ENCODE measurements around the gene CAPN11.

Gene CAPN11

DNA sequence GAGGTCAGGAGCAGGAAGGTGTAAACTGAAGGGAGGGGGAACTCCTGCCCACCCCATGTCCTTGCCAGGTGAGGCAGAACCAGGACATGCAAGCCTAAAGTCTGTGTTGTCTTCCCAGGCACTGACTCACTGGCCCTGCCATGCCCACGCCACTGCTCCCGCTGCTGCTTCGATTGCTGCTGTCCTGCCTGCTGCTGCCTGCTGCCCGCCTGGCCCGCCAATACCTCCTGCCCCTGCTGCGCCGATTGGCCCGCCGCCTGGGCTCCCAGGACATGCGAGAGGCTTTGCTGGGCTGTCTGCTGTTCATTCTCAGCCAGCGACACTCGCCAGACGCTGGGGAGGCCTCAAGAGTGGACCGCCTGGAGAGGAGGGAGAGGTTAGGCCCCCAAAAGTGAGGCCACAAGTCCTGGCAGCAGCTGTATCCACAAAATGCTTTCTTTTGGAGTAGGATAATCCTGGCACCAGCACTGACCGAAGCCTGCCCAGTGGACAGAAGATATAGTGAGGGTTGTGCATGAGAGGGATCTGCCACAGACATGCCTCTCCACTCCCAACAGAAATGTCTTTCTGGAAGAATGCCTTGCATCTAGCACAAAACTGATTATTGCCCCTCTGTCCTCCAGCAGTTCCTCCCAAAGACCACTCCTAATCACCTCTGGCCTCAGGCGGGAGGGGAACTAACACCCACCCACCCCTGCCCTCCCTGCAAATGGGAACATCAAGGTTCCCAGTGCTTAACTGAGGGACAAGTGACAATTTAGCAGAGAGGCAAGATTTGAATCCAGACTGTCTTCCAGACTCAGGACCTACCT lies 58.9 kb downstream of the CAPN11 start:
- DNase-seq, result no peak

DNA sequence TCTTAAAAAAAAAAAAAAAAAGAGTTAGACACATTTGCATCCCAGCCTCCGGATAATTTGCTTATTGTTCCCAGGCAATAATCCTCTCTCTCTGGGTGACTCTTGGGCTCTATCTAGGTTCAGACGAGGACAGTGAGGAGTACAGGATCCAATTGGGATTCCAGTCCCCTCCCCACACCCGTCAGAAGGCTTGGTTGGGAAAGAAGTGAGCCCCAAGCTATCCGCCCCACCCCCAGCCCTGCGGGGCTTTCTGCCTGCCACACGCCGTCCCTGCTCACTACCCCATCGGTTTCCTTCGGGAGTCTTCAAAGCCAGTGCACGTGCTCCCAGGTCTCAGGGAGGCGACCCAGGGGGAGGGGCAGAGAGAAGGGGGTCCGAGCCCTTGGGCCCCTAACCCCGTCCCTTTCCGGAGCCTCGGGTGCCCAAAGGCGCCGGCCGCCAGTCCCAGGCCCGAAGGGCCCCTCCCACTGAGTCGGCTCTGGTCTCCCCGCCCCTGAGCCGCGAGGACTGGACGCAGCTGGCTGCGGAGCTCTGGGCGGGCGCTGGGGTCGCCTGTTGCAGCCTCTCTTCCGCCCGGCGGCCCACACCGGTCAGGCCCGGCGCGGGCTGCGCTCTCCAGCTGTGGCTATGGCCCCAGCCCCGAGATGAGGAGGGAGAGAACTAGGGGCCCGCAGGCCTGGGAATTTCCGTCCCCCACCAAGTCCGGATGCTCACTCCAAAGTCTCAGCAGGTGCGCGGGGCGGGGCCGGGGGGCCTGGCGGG lies 60.6 kb downstream of the CAPN11 start:
- DNase-seq, result peak; percentile 65 to 76

DNA sequence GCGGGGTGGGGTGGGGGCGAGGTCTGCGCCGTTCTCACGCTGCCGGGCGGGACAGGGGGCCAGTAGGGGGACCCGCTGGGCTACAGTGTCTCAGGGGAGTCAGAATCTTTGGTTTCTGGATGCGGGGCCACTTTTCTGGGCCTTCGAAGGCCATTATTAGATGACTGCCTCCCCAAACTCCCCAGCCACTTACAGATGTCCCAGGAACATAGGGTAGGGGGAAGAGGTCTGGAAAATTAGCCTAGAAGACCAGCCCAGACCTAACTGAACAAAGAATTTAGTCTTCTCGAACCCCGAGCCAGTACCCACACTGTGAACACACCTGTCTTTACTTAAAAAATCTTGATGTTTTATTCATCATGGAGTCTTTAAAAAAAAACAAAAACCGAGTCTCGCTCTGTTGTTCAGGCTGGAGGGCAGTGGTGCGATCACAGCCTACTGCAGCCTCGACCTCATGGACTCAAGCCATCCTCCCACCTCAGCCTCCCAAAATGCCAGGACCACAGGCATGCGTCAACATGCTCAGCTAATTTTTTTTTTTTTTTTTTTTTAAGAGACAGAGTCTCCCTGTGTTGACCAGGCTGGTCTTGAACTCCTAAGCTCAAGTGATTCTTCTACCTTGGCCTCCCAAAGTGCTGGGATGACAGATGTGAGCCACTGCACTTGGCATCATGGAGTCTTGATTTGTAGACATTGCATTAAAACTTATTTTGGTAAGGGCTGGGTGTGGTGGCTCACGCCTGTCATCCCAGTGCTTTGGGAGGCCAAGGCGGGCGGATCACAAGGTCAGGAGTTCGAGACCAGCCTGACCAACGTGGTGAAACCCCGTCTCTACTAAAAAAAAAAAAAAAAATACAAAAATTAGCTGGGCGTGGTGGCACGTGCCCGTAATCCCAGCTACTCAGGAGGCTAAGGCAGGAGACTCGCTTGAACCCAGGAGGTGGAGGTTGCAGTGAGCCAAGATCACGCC lies 61.5 kb downstream of the CAPN11 start:
- no peak for DNase-seq

DNA sequence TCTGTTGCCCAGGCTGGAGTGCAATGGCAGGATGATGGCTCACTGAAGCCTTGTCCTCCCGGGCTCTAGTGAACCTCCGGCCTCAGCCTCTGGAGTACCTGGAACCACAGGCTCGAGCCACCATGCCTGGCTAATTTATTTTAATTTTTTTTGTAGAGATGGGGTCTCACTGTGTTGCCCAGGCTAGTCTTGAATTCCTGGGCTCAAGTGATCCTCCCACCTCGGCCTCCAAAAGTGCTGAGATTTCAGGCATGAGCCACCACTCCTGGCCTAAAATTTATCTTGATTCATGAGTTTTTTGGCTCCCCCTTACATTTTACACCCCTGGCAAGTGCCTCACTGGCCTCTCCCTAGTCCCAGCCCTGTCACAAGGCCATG lies 62.3 kb downstream of the CAPN11 start:
- DNase-seq, result no peak

DNA sequence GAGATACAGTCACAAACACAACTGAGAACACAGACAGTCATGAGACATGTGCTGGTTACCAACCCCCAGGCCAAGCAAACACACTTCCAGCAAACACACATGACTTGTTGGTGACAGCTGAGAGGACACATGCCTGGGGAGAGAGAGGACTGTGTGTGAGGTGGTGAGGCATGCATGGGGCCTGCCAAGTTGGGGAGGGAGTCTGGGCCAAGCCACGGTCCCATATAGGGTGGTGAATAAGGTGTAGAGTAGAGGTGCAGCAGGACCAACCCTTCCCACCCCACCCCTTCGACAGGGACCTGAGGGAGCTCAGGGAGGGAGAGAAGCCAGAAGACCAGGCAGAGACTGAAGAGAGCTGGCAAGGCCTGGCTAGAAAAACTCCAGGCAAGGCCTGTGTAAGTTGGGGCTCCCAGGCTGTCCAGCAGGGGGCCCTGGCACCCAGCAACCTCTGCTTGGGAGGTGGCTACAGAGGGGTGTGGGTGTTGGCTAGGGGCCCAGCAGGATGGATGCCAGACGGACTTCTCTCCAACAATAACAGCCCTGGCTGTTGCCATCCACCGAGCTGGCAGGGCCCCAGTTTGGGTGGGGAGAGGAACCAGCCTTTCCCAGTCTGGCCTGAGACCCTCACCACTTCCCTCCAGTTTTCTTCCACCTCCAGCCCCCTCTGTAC lies 62.8 kb downstream of the CAPN11 start:
- peak; percentile 22 to 47 for DNase-seq

DNA sequence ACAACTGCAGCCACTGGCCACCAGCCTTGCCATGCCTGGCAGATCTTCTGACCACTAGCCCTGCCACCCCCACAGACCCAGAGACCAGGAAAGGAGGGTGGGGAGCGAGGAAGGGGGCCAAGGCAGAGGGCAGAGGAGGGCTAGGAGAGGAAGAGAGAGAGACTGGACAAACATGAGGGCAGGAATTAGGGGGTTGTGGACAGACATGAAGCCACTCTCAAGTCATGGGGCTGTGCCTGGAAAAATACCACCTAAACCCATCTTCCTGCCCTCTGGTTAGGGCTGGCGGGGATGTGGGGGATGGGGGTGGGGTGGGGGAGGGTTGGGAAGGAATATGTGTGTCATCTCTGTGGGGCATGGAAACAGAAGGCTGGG lies 63.3 kb downstream of the CAPN11 start:
- DNase-seq, result no peak

DNA sequence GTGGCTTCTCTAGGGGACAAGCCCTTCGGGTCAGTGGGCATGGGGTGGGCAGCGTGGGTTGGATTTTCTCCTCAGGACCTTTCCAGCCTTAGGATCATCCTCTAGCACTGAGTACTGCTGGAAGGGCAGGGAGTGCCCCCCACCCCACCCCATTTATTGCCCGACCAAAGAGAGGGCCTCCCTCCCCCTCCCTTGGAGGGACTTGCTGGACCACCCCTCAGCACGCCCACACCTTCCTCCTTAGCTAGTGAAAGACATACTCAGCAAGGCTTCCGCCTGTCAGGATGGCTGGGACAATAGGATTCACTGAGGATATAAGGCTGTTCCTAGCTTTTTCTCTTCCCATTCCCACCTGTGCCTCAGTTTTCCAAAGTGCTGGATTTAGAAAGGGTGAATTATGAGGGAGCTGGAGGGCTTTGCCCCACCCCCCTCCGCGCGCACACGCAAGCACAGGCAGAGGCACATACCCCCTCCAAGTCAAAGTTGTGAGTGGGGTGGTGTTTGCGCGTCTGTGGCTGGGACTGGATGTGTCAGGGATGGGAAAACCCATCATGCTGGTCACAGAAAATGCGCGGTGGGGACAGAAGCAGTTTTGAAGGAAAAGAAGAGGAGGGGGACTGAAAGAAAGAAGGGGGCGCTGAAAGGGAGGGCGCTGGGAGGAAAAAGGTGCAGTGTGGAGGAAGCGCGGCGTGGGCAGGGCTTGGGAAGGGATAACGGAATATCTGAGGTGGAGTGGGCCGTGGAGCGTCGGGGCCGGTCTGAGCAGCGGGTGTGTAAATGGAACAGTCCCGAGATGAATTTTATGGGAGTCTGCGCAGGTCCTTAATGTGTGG lies 64.1 kb downstream of the CAPN11 start:
- DNase-seq, result no peak

DNA sequence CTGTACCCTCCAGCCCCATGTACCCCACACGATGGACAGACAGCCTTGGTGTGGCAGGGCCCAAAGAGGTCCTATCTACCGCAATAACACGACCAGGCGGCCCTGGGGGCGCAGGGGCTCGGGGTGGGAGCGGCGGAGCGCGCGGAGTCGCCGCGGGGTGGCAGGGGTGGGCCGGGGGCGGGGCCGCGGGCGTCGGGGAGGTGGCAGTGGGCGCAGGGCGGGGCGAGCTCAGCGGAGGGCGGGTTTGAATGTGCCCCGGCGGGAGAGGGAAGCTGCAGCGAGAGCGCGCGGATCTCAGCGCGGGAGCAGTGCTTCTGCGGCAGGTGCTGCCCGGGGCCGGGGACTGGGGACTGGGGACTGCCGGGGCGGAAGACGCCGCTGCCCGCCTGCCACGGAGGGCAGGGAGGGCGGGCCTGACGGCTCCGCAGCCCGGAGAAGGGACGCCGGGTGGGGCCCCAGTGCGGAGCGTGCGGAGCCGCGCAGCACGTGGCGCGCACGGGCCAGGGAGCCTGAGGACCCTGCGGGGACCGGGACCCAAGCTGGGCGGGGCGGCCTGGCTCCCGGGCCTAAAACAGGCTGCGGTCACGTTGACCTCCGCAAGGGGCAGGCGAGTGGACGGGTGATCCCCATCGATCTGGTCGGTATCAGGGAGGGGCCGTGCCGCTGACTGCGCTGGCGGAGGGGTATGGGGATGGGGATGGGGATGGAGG lies 64.9 kb downstream of the CAPN11 start, which contains the start of gene SLC29A1:
Gene SLC29A1, plus strand, starts transcription at position 277 of the 710 bp plus-strand sequence. CDS start 3,719 bp downstream, outside the sequence.
- DNase-seq, result peak; percentile 62 to 71

DNA sequence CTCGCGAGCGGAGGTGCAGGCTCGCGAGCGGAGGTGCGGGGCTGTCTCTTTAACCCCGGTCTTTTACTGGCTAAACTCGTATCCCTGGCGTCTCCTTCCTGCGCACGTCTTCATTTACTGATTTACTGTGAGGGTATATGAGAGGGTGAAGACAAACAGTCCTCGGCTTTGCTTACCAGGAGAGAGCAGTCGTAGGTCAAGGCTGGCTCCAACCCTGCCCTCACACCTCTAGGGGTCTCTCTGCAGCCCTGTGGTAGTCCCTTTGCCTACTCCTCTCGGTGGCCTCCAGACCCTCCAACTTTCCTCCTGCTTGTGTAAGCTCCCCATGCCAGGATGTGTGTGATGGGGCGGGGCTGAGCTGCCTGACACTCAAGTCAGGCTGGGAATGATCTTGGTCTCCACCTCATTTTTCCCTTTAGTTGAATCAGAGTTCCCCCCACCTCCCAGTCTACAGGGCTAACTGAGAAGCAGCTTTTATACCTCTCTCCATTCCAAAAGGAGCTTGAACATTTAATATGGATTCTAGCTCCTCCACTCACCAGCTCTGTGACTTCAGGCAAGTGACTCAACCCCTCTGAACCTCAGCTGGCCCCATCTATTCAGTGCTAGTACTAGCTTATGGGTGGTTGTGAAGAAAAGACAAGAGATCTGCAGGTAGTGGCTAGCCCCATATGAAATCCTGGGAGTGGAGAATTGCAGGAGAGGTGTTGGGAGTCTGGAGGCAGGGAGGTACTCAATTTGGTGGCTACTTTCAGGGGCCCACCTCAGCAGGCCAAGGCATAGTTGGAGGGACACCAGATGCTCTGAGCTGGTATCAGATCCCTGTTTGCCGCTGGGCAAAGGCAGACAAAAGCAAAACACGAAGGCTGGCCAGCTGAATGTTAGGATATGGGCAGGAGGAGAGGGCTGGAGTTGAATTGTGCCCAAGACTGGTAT lies 65.7 kb downstream of the CAPN11 start:
- DNase-seq, result no peak

DNA sequence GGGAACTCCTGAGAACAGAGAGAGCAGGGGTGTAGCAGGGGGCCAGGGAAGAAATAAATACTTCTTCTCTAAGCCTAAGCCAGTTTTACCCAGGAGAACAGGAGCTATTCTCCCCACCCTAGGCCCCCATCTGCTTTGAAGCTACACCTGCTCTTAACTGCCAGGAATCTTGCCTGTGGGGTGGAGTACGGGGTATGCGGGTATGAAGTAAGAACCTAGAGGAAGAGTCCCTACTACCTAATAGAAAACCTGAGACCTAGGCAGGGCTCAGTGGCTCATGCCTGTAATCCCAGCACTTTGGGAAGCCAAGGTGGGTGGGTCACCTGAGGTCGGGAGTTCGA lies 66.3 kb downstream of the CAPN11 start:
- DNase-seq, result no peak

DNA sequence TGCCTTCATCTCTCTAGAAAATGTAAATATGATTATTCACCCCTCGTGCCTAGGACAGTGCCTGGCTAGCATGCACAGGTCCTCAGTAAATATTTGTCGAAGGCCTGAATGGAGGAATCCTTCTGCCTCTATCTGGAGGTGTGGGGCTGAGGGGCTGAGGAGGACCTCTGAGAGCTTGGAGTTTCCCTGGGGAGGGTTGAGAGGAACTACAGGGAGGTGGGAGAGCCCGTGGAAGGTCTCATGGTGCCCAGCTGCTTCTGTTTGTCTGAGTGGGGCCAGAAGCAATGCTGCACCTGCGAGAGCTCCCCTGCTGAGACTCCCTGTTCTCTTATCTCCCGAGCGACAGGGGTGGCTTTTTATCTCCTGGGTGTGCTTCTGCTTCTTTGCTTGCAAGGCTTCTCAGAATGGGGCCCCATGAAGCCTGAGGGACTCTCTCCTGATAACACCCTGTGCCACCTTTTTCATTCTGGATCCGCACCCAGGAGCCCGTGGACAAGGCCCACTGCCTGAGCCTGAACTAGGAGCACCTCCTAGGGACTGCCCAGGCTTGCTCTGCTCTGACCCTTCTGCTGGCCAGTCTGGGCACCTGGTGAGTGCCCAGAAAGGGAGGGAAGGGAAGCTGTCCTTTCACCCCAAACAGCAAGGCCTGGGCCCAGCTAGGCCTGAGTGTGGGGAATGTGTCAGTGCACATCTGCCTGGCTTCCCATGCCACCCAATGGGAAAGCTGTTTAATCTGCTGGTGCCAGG lies 67.1 kb downstream of the CAPN11 start:
- DNase-seq, result no peak

DNA sequence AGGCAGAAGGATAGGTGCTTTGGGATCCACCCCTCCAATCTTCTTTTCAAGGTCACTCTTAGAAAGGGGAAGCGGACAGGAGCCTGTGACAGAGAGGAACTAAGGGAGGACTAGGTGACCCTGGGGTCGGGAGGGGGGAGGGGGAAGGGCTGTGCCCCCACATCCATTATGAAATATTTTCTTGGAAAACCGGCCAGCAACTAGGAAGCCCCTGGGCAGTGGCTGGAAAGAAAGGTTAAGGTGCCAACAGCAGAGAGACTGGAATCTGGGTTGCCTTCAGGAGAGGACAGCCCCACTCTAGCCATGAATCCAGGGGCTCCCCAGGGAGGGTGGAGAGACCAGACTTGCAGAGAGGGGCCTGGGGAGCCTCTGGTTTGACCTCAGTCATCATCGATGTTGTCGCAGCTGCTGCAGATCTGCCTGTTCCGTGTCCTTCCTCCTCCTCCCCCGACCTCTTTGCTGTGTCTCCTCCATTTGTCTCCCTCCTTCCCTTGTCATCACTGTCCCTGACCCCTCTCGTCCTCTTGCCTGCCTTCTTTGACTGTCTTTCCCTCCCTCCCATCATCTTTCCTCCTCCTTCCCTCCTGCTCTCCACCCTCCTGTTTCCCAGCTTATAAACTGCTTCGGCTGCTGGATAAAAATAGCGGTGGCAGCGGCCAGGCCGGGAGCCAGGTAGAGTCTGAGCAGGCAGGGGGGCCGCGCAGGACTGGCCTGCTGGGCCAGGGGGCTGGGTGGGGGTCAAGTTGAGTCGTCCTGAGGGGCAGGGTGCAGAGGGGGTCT lies 67.9 kb downstream of the CAPN11 start:
- DNase-seq, result no peak

DNA sequence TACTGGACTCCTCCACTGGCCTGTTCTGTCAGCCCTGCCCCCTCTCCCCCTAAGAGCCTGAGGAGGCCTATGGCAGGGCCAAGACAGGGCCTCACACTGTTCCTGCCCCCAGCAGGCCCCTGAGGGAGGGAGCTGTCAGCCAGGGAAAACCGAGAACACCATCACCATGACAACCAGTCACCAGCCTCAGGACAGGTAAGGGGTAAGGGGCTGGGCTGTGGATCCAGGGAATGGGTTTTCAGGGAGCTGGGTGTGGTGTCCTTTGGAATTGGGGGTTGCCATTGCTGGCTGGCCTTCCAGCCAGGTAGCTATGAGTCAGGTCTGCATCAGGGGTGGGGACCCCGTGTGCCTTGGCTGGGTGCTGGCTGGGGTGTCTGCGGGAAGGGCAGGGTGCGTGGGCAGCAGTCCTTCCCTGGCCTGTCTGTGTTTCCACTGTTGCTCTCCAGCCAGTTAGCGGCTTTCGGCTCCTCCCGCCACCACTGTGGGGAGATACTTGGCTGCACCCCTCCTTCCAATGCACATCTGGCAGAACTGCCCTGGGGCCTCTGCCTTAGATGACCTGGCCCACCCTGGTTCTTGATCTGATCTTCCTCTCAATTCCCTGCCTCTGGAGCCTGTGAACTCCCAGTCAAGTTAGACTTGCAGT lies 68.7 kb downstream of the CAPN11 start:
- DNase-seq, result no peak

DNA sequence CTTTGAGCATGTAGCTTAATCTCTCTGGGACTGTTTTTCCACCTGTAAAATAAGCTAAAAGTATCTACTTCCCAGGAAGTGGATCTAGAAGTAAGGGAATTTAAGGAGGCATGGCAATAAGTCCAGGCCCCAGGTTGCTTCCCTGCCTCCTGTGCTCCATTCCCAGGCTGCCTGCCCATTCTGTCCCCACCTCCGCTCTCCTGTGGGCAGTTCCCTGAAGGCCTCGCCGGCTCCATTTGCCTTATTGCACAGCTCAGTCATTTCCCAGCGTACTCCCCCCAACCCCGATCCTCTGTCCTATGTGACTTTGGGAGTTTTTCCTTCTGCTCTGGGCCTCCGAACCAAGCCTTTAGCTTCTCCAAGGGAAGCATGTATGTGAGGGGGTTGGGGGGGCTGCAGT lies 69.4 kb downstream of the CAPN11 start:
- no peak for DNase-seq

DNA sequence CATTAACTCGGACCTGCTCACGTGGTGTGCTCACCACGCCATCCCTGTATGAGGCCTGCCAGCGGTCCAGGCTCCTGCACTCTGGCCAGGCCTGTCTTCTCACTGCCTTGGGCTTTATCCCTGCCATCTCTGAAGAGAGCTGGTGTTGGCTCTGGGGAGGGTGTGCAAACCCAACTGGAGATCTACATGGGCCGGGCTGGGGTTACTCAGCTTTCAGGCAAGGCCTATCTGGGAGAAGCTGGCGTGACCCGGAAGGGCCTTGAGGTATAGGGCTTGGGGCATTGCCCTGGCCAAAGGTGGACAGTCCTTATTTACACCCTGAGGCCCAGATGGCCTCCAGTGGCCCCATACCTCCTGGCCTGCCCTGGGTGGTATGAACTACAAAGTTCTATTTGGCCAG lies 69.8 kb downstream of the CAPN11 start:
- no peak for DNase-seq

DNA sequence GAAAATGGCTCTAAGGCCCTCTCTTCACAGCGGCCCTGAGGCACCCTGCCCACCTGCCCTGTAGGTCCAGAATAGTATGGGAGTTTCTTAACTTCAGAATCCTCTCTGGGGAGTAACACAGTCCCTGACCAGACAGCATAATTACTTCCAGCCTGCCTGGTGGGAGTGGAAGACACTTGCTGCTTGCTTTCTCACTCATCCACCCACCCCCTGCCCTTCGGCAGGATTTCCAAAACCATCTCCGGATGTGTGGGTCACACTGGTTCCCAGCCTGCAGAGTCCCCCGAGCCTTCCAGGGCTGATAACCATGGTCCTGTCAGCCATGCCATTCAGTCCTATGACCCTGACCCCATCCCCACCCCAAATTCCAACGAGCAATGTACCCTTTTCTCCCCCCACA lies 70.2 kb downstream of the CAPN11 start:
- no peak for DNase-seq

DNA sequence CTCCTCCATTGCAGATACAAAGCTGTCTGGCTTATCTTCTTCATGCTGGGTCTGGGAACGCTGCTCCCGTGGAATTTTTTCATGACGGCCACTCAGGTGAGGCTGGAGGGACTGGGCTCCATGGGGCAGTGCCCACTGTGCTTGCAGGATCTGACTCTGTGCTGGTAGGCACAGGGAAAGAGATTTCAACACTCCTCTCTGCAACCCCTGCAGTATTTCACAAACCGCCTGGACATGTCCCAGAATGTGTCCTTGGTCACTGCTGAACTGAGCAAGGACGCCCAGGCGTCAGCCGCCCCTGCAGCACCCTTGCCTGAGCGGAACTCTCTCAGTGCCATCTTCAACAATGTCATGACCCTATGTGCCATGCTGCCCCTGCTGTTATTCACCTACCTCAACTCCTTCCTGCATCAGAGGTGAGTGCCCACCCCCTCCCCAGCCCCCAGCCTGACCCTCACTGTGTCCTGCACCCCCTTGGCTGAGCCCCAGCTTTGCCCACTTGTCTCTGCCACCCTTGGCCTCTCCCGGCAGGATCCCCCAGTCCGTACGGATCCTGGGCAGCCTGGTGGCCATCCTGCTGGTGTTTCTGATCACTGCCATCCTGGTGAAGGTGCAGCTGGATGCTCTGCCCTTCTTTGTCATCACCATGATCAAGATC lies 70.9 kb downstream of the CAPN11 start:
- DNase-seq, result no peak

All from NCI-H1930 (cell line).